IMR-90 (cell line): ENCODE measurements around the gene SLC26A8. TPM values are rescaled to one million over a fixed set of nuclear protein-coding genes. Genes with fewer than 3 reads are reported as not detected.

Experiments used
- ATAC-seq: fragments of 200-7000 bp; cut with Tn5 transposase; 2 replicates; pipeline ENCODE4 v1.9.1; 2020; ENCODE audit warnings: low read depth, mild to moderate bottlenecking, moderate library complexity
- BruUV-seq: library from RNA; stranded (reverse); fragments of 400-500 nt; replicated peaks from 2 replicates; lab custom pipeline; 2021; lab: Mats Ljungman, UMichigan
- CTCF ChIA-PET: fragments of 300-600 bp; formaldehyde crosslinking; extraction: SDS; loops from one replicate; lab custom pipeline; 2021; ENCODE audit warnings: antibody characterized with exemption; lab: Yijun Ruan, JAX
- POLR2A ChIA-PET: fragments of 300-600 bp; sonication (Branson Sonifier 250); formaldehyde crosslinking; loops from one replicate; lab custom pipeline; 2022; ENCODE audit warnings: antibody characterized with exemption; ENCODE audit not compliant: unreplicated experiment; lab: Charles Lee
- DNase-seq: peaks from one replicate; pipeline ENCODE4 v3.0.0; 2013
- H2AFZ ChIP-seq: replicated peaks from 2 replicates; pipeline ENCODE3; 2013; ENCODE audit warnings: low read length, mild to moderate bottlenecking; ENCODE audit not compliant: poor library complexity
- H2AK5ac ChIP-seq: 2 replicates; pipeline ENCODE4 v1.6.1; 2013; ENCODE audit warnings: low read depth, low read length, inconsistent platforms
- H2AK9ac ChIP-seq: replicated peaks from 2 replicates; pipeline ENCODE3; 2013; ENCODE audit warnings: mild to moderate bottlenecking, low read depth, low read length, moderate library complexity; ENCODE audit not compliant: poor library complexity
- H2BK120ac ChIP-seq: 2 replicates; pipeline ENCODE4 v1.6.1; 2013; ENCODE audit warnings: low read depth, low read length, inconsistent platforms
- H2BK15ac ChIP-seq: 3 replicates; pipeline ENCODE4 v1.6.1; 2013; ENCODE audit warnings: low read depth, low read length, inconsistent platforms
- H2BK20ac ChIP-seq: 2 replicates; pipeline ENCODE4 v1.6.1; 2013; ENCODE audit warnings: low read depth, mild to moderate bottlenecking, inconsistent platforms, low read length, moderate library complexity
- H2BK5ac ChIP-seq: 2 replicates; pipeline ENCODE4 v1.6.1; 2013; ENCODE audit warnings: mild to moderate bottlenecking, low read depth, low read length, inconsistent platforms; ENCODE audit not compliant: poor library complexity, severe bottlenecking
- H3K14ac ChIP-seq: replicated peaks from 2 replicates; pipeline ENCODE4 v1.6.1; 2013; ENCODE audit warnings: low read depth, low read length, inconsistent platforms
- H3K18ac ChIP-seq: 2 replicates; pipeline ENCODE4 v1.6.1; 2013; ENCODE audit warnings: low read depth, low read length, control low read depth
- H3K23ac ChIP-seq: 2 replicates; pipeline ENCODE4 v1.6.1; 2013; ENCODE audit warnings: low read depth, low read length, inconsistent platforms
- H3K27ac ChIP-seq: 2 replicates; pipeline ENCODE4 v1.5.1; 2013; ENCODE audit warnings: mild to moderate bottlenecking, control low read depth, low read length; ENCODE audit not compliant: insufficient read depth
- H3K27me3 ChIP-seq: 2 replicates; pipeline ENCODE4 v1.6.1; 2013; ENCODE audit warnings: low read length; ENCODE audit not compliant: control insufficient read depth, insufficient read depth
- H3K36me3 ChIP-seq: 2 replicates; pipeline ENCODE4 v1.6.1; 2013; ENCODE audit warnings: low read length, mixed read lengths; ENCODE audit not compliant: control insufficient read depth, insufficient read depth
- H3K4ac ChIP-seq: 2 replicates; pipeline ENCODE4 v1.6.1; 2013; ENCODE audit warnings: low read depth, low read length, inconsistent platforms
- H3K4me1 ChIP-seq: 2 replicates; pipeline ENCODE4 v1.6.1; 2013; ENCODE audit warnings: low read length, mixed read lengths; ENCODE audit not compliant: control insufficient read depth, insufficient read depth
- H3K4me2 ChIP-seq: 2 replicates; pipeline ENCODE4 v1.6.1; 2013; ENCODE audit warnings: low read depth, mild to moderate bottlenecking, control low read depth, low read length, moderate library complexity
- H3K4me3 ChIP-seq: 2 replicates; pipeline ENCODE4 v1.5.1; 2013; ENCODE audit warnings: low read depth, mild to moderate bottlenecking, control low read depth, low read length, moderate library complexity; ENCODE audit not compliant: insufficient read depth
- H3K56ac ChIP-seq: 2 replicates; pipeline ENCODE4 v1.6.1; 2013; ENCODE audit warnings: low read length, inconsistent platforms; ENCODE audit not compliant: insufficient read depth; ENCODE audit errors: extremely low read depth
- H3K79me1 ChIP-seq, 2 experiments: 2 replicates each; pipeline ENCODE4 v1.6.1; 2013; ENCODE audit warnings: low read length in 2 of 2, inconsistent platforms in 1 of 2, low read depth in 1 of 2
- H3K9ac ChIP-seq: 2 replicates; pipeline ENCODE4 v1.6.1; 2013; ENCODE audit warnings: low read depth, low read length, control low read depth
- H3K9me1 ChIP-seq: 2 replicates; pipeline ENCODE4 v1.6.1; 2013; ENCODE audit warnings: low read length, inconsistent platforms; ENCODE audit not compliant: insufficient read depth
- H3K9me3 ChIP-seq: 2 replicates; pipeline ENCODE4 v1.6.1; 2013; ENCODE audit warnings: low read length; ENCODE audit not compliant: control insufficient read depth, insufficient read depth
- H4K20me1 ChIP-seq: 2 replicates; pipeline ENCODE4 v1.6.1; 2013; ENCODE audit warnings: low read length, inconsistent platforms; ENCODE audit not compliant: insufficient read depth
- H4K5ac ChIP-seq: 2 replicates; pipeline ENCODE4 v1.6.1; 2013; ENCODE audit warnings: mild to moderate bottlenecking, low read depth, low read length, control low read depth
- H4K8ac ChIP-seq, 2 experiments: 2 replicates each; pipeline ENCODE4 v1.6.1; 2013; ENCODE audit warnings: low read depth in 2 of 2, low read length in 2 of 2, control low read depth in 1 of 2, inconsistent platforms in 1 of 2
- H4K91ac ChIP-seq: 2 replicates; pipeline ENCODE4 v1.6.1; 2013; ENCODE audit warnings: low read depth, low read length, inconsistent platforms; ENCODE audit not compliant: insufficient read depth
- CEBPB ChIP-seq: IDR thresholded peaks from 2 replicates; pipeline ENCODE4 v1.6.1; 2012; ENCODE audit warnings: low read depth, low read length, improper control_type of control experiment
- FOS ChIP-seq: fragments of 150-350 bp; IDR thresholded peaks from 2 replicates; pipeline ENCODE4 v1.6.1; 2016; ENCODE audit warnings: low read depth, low read length
- MAFK ChIP-seq: IDR thresholded peaks from 2 replicates; pipeline ENCODE4 v1.6.1; 2012; ENCODE audit warnings: low read depth, low read length, improper control_type of control experiment
- MXI1 ChIP-seq: IDR thresholded peaks from 2 replicates; pipeline ENCODE4 v1.6.1; 2012; ENCODE audit warnings: low read depth, mild to moderate bottlenecking, low read length, moderate library complexity, borderline replicate concordance
- RCOR1 ChIP-seq: IDR thresholded peaks from 2 replicates; pipeline ENCODE4 v1.6.1; 2012; ENCODE audit warnings: mild to moderate bottlenecking, low read length, improper control_type of control experiment; ENCODE audit not compliant: insufficient replicate concordance
- dilution Hi-C: fragments of 300-500 bp; cut with HindIII; formaldehyde crosslinking; loops from one replicate; pipeline ENCODE4 v1.14.3; 2018; ENCODE audit warnings: low sequenced_read_pairs; ENCODE audit not compliant: unreplicated experiment
- in situ Hi-C: fragments of 300-500 bp; cut with MboI; formaldehyde crosslinking; loops from 3 replicates; pipeline ENCODE4 v1.14.3; 2019; ENCODE audit warnings: low sequenced_read_pairs, inconsistent platforms, mixed read lengths
- intact Hi-C: fragments of 100-400 bp; cut with micrococcal nuclease; formaldehyde crosslinking; loops from 2 replicates; pipeline ENCODE4 v1.10.0; 2022
- polyA plus RNA-seq, 3 experiments: library from polyadenylated mRNA; depleted of rRNA; stranded (reverse); fragments of >200 nt; gene quantifications; 2 replicates each; pipeline ENCODE4 v1.2.3, GENCODE V29; 2012; ENCODE audit warnings: low replicate concordance in 1 of 3
- total RNA-seq: library from RNA; depleted of rRNA; stranded (reverse); fragments of >200 nt; gene quantifications from 2 replicates; pipeline ENCODE4 v1.2.3, GENCODE V29; 2012
- TF ChIP-seq, protein P1 (sequence below): fragments of 150-350 bp; IDR thresholded peaks from 2 replicates; pipeline ENCODE4 v1.6.1; 2017; ENCODE audit warnings: mild to moderate bottlenecking, antibody characterized with exemption, low read length, low read depth
- TF ChIP-seq, protein P2 (sequence below): conservative IDR thresholded peaks from 2 replicates; pipeline ENCODE4 v1.5.1; 2012; ENCODE audit warnings: mild to moderate bottlenecking, low read depth, low read length, improper control_type of control experiment
- TF ChIP-seq, protein P3 (sequence below): fragments of 150-350 bp; IDR thresholded peaks from 2 replicates; pipeline ENCODE4 v1.6.1; 2016; ENCODE audit warnings: low read depth, mild to moderate bottlenecking, low read length, moderate library complexity, borderline replicate concordance

Gene SLC26A8
- total and polyA plus RNA-seq, 2 of the 4 experiments (the other 2 are of a cell fraction), result 0.07 TPM; not detected in 1

DNA sequence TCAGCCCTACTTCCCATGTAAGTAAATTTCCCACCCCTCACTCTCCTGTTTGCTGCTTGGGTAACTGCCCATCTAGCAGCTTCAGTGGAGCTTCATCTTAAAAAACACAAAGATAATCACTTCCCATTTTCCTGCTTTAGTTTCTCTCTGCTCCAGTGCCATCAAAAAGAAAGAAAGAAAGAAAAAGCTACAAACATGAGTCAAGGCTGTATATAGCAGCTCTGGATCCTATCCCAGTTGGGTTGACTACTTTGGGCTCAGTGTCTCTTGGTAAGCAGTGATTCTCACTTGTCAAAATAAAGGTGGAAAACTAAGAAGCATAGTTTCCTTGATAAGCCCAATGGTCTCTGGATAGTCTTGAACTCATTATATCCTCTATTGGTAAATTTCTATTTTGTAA is 54.8 kb downstream of the SLC26A8 start:
- no peaks in the 10 kb centered on the region; the same call in 1 of the 2 replicates for H3K27me3 ChIP-seq
- H3K4me3 ChIP-seq, result no peak overlapping the region
- ChIA-PET CTCF (no interaction called here), POLR2A (interaction anchor here (0.8 kb wide), 1 partner anchor 10 kb away, joined by 3 read pairs; no protein-coding TSS in a partner anchor)
- no peak overlapping the region for H3K18ac ChIP-seq
- dilution Hi-C loops (no loop called here), intact Hi-C loops (no loop called here), in situ Hi-C loops (loop anchor here (25.0 kb wide), 1 partner anchor 432 kb away; no protein-coding TSS in a partner anchor)
- H2BK15ac ChIP-seq, result no peak overlapping the region
- H2AK9ac ChIP-seq, result no peak overlapping the region
- H3K56ac ChIP-seq, result no peak overlapping the region
- H2BK5ac ChIP-seq, result no peak overlapping the region
- no peak overlapping the region for H3K14ac ChIP-seq
- no peak overlapping the region for H3K23ac ChIP-seq
- no peak overlapping the region for H2BK20ac ChIP-seq
- no peak overlapping the region for H4K91ac ChIP-seq
- no peaks in the 10 kb centered on the region for H4K20me1 ChIP-seq
- no peaks in the 10 kb centered on the region for H3K4me1 ChIP-seq
- no TSS peak for BruUV-seq
- H3K4me2 ChIP-seq, result no peak overlapping the region
- H2AK5ac ChIP-seq, result no peak overlapping the region
- no peak overlapping the region for H2AFZ ChIP-seq
- no peaks in the 10 kb centered on the region for H3K9me3 ChIP-seq
- H4K5ac ChIP-seq, result no peak overlapping the region
- H3K9me1 ChIP-seq, result no peaks in the 10 kb centered on the region; the same call in 1 of the 2 replicates
- H2BK120ac ChIP-seq, result no peak overlapping the region
- DNase-seq (peak; percentile 48), ATAC-seq (no peak)
- no peaks in the 10 kb centered on the region for H3K36me3 ChIP-seq
- no peak overlapping the region for H3K9ac ChIP-seq
- no peak overlapping the region for H4K8ac ChIP-seq
- no peak overlapping the region for H3K27ac ChIP-seq
- TF ChIP-seq MXI1 (no peak), FOS (no peak), CEBPB (no peak), RCOR1 (no peak), MAFK (no peak)
- TF ChIP-seq, protein P1, sequence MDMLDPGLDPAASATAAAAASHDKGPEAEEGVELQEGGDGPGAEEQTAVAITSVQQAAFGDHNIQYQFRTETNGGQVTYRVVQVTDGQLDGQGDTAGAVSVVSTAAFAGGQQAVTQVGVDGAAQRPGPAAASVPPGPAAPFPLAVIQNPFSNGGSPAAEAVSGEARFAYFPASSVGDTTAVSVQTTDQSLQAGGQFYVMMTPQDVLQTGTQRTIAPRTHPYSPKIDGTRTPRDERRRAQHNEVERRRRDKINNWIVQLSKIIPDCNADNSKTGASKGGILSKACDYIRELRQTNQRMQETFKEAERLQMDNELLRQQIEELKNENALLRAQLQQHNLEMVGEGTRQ, result no peak
- TF ChIP-seq, protein P2, sequence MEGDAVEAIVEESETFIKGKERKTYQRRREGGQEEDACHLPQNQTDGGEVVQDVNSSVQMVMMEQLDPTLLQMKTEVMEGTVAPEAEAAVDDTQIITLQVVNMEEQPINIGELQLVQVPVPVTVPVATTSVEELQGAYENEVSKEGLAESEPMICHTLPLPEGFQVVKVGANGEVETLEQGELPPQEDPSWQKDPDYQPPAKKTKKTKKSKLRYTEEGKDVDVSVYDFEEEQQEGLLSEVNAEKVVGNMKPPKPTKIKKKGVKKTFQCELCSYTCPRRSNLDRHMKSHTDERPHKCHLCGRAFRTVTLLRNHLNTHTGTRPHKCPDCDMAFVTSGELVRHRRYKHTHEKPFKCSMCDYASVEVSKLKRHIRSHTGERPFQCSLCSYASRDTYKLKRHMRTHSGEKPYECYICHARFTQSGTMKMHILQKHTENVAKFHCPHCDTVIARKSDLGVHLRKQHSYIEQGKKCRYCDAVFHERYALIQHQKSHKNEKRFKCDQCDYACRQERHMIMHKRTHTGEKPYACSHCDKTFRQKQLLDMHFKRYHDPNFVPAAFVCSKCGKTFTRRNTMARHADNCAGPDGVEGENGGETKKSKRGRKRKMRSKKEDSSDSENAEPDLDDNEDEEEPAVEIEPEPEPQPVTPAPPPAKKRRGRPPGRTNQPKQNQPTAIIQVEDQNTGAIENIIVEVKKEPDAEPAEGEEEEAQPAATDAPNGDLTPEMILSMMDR, result no peak
- TF ChIP-seq, protein P3, sequence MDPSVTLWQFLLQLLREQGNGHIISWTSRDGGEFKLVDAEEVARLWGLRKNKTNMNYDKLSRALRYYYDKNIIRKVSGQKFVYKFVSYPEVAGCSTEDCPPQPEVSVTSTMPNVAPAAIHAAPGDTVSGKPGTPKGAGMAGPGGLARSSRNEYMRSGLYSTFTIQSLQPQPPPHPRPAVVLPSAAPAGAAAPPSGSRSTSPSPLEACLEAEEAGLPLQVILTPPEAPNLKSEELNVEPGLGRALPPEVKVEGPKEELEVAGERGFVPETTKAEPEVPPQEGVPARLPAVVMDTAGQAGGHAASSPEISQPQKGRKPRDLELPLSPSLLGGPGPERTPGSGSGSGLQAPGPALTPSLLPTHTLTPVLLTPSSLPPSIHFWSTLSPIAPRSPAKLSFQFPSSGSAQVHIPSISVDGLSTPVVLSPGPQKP, result no peak
- H3K79me1 ChIP-seq, result no peaks in the 10 kb centered on the region
- no peak overlapping the region for H3K4ac ChIP-seq
